IPS DF 4.7 (cell line): Measurements from ENCODE around the gene VPS37B.
"Not testable (repeated sequence)": the region's sequence is repeated elsewhere in the genome, so short reads cannot be mapped to it uniquely, and the experiment has no call there.

Source experiments
- DNase-seq: peaks from one replicate; pipeline ENCODE4 v3.0.0-alpha.2; 2013; ENCODE audit warnings: low spot score; ENCODE audit errors: extremely low read depth

The VPS37B gene

GRCh38 chr12:122895704-122896636 lies at the start of gene VPS37B:
VPS37B (minus strand) TSS chr12:122896124; CDS start chr12:122896062, 62 bp downstream.
- DNase-seq: no peak

- DNase-seq: no peak
Measured at GRCh38 chr12:122944605-122945592, 49.0 kb upstream of the VPS37B start.

GRCh38 chr12:122943196-122943595 lies 47.3 kb upstream of the VPS37B start:
- DNase-seq: no peak

DNA sequence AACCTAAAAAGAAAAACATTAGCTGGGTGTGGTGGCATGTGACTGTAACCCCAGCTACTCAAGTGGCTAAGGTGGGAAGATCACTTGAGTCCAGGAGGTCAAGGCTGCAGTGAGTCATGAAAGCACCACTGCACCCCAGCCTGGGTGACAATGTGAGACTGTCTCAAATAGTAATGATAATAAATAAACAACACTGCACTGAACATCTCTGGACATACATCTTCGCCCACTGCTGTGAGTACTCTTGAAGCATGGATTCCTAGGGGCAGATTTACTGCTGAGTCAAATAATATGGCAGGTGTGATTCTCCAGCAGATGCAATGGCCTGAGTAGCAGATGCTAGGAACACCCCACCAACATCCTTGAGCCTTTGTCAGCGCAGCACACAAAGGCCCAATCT lies 46.7 kb upstream of the VPS37B start:
- no peak for DNase-seq

DNA sequence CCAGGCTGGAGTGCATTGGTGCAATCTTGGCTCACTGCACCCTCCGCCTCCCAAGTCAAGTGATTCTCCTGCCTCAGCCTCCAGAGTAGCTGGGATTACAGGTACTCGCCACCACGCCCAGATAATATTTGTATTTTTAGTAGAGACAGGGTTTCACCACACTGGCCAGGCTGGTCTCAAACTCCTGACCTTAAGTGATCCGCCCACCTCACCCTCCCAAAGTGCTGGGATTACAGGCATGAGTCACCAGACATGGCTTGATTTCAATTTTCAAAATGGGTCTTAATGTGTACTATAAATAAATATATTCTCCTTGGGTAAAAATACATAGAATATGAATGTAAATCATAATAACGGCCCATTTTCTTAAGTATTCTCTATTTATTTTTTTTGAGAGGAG lies 45.4 kb upstream of the VPS37B start:
- DNase-seq: not testable (repeated sequence)

- DNase-seq: no peak
Measured at GRCh38 chr12:122939125-122939524, 43.2 kb upstream of the VPS37B start.

DNA sequence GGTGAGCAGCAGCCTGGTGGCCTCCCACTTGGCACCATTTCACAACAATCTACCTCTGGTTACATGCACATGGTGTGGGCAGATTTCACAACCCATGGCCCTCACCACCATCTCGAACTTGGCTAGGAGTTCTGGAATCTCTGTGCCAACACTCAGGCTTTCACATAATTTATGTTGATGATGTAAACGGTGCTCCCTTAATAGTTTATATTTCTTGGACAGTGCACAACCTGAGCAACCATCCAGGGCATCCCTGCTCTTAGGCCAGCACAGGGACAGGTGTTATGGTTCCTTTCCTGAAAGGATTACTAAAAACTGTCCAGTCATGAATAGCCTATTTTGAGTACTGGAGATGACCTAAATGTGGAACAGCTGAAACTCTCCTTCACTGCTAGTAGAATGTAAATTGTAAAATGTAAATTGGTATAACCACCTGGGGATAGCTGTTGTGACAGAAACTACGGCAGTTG lies 41.7 kb upstream of the VPS37B start:
- DNase-seq: no peak

DNA sequence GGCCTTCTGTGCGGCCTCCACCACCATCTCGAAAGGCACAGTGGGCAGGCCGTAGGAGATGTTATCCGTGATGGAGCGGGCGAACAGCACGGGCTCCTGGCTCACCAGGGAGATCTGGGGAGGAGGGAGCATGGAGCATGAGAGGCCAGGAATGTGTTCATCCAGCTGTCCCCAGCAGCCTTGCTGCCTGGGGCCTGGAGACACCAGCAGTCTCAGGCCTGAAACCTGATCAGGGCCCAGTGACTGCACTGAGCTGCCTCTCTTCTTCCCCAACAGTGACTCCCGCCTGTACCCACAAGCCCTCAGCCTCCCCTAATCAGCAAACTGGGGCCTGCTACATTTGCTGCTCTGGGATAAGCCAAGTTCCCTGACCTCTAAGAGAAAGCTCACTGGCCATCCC lies 39.4 kb upstream of the VPS37B start:
- no peak for DNase-seq

DNA sequence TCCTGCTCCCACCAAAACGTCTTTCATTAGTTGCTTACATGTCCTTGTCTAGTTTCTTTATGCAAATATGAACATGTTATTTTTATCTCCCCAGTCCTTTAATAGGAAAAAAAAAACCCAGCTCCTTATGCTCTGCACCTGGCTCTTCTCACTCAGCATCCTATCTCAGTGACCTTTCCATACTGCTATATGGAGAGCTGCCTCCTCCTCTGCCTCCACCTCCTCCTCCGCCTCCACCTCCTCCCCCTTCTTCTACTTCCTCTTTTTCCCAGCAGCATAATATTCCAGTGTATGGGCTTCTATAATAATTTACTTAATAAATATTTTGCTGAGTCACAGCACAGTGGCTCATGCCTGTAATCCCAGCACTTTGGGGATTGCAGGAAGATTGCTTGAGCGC lies 38.8 kb upstream of the VPS37B start:
- no peak for DNase-seq

DNA sequence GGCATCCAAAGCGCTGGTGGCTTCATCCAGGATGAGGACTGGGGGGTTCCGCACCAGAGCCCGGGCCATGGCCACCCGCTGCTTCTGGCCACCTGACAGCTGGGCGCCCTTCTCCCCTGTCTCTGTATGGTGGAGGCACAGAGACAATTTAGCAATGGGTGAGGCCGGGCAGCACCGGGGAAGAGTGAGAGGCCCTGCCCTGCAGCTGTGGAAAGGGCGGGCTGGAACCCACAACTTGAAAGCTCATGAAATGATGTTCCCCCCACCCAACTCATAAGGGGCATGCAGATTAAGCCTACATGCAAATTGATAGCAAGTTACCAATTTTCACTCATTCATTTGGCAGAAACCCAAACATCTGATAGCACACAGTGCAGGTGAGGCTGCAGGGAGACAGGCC lies 36.3 kb upstream of the VPS37B start:
- no peak for DNase-seq

DNA sequence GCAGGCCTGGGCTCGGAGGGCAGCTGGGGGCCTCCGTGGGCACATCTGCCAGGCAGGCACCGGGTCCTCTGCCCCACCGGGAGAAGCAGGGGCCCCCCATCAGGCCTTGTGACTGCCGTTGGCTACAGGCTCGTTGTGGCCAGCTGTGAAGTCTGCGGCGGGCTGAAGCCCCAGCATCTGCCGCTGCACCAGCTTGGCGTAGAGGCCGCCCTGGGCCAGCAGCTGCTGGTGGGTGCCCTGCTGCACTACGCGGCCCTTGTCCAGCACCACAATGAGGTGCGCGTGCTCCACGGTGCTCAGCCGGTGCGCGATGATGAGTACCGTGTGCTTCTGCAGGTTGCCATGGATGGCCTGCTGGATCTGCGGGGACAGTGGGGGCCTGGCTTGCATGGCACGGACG lies 33.9 kb upstream of the VPS37B start:
- DNase-seq: no peak

GRCh38 chr12:122929148-122929538 lies 33.2 kb upstream of the VPS37B start:
- no peak for DNase-seq

DNA sequence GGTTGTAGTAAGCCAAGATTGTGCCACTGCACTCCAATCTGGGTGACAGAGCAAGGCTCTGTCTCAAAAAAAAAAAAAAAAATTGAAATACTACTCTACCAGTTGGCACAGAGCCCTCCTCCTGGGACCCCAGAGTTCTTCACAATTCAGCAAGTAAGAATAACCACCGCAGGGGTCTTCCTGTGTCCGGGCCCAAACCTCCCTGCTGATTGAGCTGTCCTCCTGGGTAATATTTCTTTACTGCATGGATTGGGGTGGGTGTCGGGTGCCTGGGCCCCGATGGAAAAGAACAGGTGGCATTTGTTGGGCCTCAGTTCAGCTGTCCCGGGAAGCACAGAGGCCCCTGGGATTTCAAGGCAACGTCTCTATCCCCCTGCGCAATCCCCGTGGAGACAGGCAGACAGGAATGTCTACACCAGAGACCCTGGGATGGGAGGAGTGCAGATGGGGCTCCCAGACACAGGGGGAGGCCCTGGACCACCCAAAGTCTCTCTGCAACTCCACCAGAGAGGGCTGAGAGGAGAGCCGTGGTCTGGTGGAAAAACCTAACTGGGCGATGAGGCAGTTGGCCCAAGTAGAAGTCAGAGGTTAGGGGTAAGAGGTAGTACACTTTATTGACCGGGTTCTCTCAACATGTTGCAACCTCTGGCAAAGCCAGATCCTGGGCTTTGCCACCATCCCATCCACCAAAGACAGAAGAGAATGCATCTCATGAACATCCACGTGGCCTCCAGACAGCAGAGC lies 32.7 kb upstream of the VPS37B start:
- DNase-seq: no peak

- no peak for DNase-seq
Measured at GRCh38 chr12:122927756-122928403, 32.0 kb upstream of the VPS37B start.

- no peak for DNase-seq
Measured at GRCh38 chr12:122921917-122922316, 26.0 kb upstream of the VPS37B start.

DNA sequence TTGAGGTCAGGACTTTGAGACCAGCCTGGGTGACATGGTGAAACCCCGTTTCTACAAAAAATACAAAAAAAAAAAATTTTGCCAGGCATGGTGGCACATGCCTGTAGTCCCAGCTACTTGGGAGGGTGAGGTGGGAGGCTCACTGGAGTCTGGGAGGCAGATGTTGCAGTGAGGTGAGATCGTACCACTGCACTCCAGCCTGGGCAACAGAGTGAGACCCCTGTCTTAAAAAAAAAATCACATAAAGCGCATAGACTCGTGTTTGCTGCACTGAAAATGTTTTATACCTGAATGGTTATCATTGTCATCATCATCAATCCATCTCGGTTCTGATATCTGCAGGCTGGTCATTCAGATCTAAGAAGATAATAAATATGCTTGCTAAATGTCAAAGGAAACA lies 24.8 kb upstream of the VPS37B start:
- DNase-seq: no peak

DNA sequence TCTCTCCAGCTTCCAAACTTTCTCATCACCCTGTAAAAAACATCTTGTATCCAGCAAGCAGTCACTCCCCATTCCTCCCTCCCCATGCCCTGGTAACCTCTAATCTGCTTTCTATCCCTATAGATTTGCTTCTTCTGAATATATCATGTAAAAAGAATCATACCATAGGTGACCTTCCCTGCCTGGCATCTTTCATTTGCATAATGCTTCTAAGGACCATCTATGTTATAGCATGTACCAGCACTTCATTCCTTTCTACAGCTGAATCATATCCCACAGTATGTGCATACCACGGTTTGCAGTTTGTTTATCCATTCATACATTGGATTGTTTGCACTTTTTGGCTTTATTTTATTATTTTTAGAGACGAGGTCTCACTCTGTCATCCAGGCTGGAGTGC lies 22.9 kb upstream of the VPS37B start:
- no peak for DNase-seq

GRCh38 chr12:122917507-122918121 lies 21.7 kb upstream of the VPS37B start:
- DNase-seq: no peak

GRCh38 chr12:122909442-122910288 lies 13.7 kb upstream of the VPS37B start:
- DNase-seq: no peak
